Motor neuron (in vitro differentiated cells): Measurements from ENCODE around the gene NT5C. TPM values are rescaled to one million over a fixed set of nuclear protein-coding genes. Genes with fewer than 3 reads are reported as not detected.

Source experiments
- ATAC-seq, 8 experiments: fragments of 200-7000 bp; cut with Tn5 transposase; replicated peaks in 6 of 8; 2 replicates each; pipeline ENCODE4 v1.8.0; 2021; ENCODE audit warnings: mild to moderate bottlenecking in 8 of 8, moderate library complexity in 8 of 8
- H3K27ac ChIP-seq, 2 donors: fragments of 250-450 bp; sonication (Bioruptor Pico); 2 replicates each; pipeline ENCODE4 v1.9.0; 2021; ENCODE audit warnings: antibody characterized with exemption in 2 of 2, mild to moderate bottlenecking in 2 of 2, moderate library complexity in 1 of 2
- H3K4me1 ChIP-seq, 2 donors: fragments of 250-450 bp; sonication (Bioruptor Pico); replicated peaks in 1 of 2; 2 replicates each; pipeline ENCODE4 v1.6.1; 2021; ENCODE audit warnings: antibody characterized with exemption in 2 of 2, mild to moderate bottlenecking in 2 of 2, moderate library complexity in 1 of 2
- H3K4me3 ChIP-seq, 5 donors: fragments of 250-450 bp; sonication (Bioruptor Pico); 2 replicates each; pipeline ENCODE4 v1.9.0; 2021; ENCODE audit warnings: antibody characterized with exemption in 5 of 5, mild to moderate bottlenecking in 5 of 5, moderate library complexity in 4 of 5
- WGBS, 10 experiments: fragments of 450-650 bp; shearing (Covaris generic); methylation state at CpG; one replicate each; pipeline ENCODE4 v1.0.0; 2022; 5-methylcytosine and 5-hydroxymethylcytosine counted together
- in situ Hi-C, 9 experiments: fragments of 400-800 bp; cut with MboI; loops; one replicate each; pipeline ENCODE4 v1.15.0; 2021; ENCODE audit warnings: low sequenced_read_pairs in 9 of 9, low pct_unique_long_range_greater_than_20kb in 2 of 9; ENCODE audit not compliant: unreplicated experiment in 9 of 9
- total RNA-seq, 8 experiments: library from RNA; unstranded; fragments of 300-600 nt; gene quantifications; 2 replicates each; pipeline versions ENCODE4 v1.2.3 to v1.2.4, GENCODE V29; 2022

The NT5C gene
- total RNA-seq, 8 experiments from 2014 or later = 30.0 to 86.8 (median 41.9) TPM

GRCh38 chr17:75125984-75126383, 5.6 kb downstream of the NT5C start:
- no peak for ATAC-seq
- in situ Hi-C loops = no loop called here
- Histone ChIP-seq H3K27ac (no peak overlapping the region), H3K4me1 (peaks cover 6 to 8% of the 10 kb centered on the region in 2 donors), H3K4me3 (no peak overlapping the region)
- WGBS, 10 experiments = 74 to 80% methylated on average over 2 of the region's 3 CpGs; no CpG with 5 or more reads in 8 of the 10 experiments

DNA sequence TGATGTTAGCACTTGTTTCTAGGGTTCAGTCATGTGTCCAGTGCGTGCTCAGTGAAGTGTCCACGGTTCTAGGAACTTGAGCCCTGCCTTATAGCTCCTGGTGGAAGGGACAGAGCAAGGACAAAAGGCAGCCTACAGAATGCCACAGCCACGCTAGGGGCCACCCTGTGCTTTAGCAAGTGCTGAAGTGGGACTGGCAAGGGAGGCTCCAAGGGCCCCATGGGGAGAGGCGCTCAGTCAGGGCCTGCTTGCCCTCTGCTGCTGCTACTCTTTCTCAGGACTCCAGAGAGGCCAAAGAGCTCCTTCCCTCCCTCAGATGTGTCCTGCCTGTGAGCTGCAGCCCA, 6.8 kb downstream of the NT5C start:
- peak in 1 of 8 experiments; percentile 8 for ATAC-seq
- Histone ChIP-seq H3K27ac (no peak overlapping the region), H3K4me3 (no peak overlapping the region), H3K4me1 (peaks cover 0 to under 1% of the 10 kb centered on the region in 2 donors)
- 83 to 100% (median 100%) methylated on average over 1 to 3 of the region's 4 CpGs; no CpG with 5 or more reads in 4 of the 10 experiments for WGBS, 10 experiments
- in situ Hi-C loops = no loop called here

- in situ Hi-C loops = no loop called here
- Histone ChIP-seq H3K27ac (no peak overlapping the region), H3K4me3 (no peak overlapping the region), H3K4me1 (no peaks in the 10 kb centered on the region)
- peak; percentile 38 to 95 (median 71) for ATAC-seq
- 8 to 100% (median 97%) methylated on average over 1 to 5 of the region's 19 CpGs; no CpG with 5 or more reads in 2 of the 10 experiments for WGBS, 10 experiments
These were observed 7.3 kb downstream of the NT5C start for GRCh38 chr17:75124041-75124818.

DNA sequence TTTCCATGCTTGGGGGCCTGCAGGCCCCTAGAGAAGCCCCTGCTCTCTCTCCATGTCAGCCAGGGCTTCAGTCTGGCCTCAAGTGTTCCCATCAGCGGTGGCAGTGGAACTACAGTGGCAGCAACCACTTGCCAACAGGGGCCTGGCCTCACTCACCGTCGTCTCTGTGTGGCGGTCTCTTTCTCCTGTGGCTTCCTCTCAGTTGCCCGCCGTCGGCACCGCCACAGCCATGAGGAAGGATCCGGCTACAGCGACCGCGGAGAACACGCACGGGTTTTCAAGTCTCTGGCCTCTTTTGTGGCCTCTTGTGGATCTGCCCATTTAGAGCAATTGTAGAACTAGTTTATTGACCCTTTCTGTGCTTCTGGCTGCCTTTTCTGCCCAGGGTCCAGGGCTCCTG, 13.2 kb downstream of the NT5C start:
- in situ Hi-C loops = no loop called here
- Histone ChIP-seq H3K4me3 (no peak overlapping the region), H3K4me1 (peaks cover 2 to 3% of the 10 kb centered on the region in 2 donors), H3K27ac (no peak overlapping the region)
- WGBS, 10 experiments = 87 to 100% (median 93%) methylated on average over 1 to 3 of the region's 14 CpGs; no CpG with 5 or more reads in 6 of the 10 experiments
- no peak for ATAC-seq

DNA sequence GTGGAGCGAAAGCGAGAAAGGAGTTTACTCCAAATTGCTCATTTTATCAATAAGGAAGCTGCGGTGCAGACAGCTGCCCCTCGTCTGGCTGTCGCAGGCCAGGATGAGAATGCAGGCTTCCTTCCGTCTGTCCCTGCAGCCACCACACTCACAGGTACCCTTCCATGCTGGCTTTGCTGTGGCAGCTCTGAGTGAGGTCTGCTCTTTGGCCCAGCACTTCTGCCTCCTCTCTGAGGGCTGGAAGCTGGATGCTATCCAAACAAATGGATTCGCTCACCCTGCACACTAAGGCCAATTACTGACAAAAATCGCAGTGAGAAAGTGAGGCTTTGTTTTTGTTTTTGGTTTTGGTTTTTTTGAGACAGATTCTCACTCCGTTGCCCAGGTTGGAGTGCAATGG, 14.8 kb downstream of the NT5C start:
- Histone ChIP-seq H3K4me3 (no peak overlapping the region), H3K27ac (no peak overlapping the region), H3K4me1 (peaks cover 2 to 3% of the 10 kb centered on the region in 2 donors)
- WGBS, 10 experiments = 62 to 93% (median 73%) methylated on average over 1 to 7 of the region's 9 CpGs; no CpG with 5 or more reads in 4 of the 10 experiments
- no peak for ATAC-seq
- in situ Hi-C loops = no loop called here

DNA sequence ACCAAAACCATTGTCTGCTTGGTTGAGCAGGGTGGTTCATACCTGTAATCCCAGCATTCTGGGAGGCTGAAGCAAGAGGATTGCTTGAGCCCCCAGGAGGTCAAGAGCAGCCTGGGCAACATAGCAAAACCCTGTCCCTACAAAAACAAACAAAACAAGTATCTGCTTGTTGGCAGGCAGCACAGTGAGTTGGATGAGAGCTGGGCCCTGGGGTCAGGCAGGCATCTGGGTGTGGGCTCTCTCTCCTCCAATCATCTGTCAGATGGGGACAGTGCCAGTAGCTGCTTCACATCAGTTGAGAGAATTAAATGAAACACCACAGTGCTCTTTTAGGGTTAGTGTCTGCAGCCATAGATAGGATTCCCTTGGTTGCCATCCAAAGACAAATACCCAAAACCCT, 16.0 kb downstream of the NT5C start:
- ATAC-seq = no peak
- peaks cover 3 to 8% of the 10 kb centered on the region in 2 donors for H3K4me1 ChIP-seq
- in situ Hi-C loops = no loop called here
- no peak overlapping the region for H3K4me3 ChIP-seq
- no peak overlapping the region for H3K27ac ChIP-seq

- peaks cover 4 to 10% of the 10 kb centered on the region in 2 donors for H3K4me1 ChIP-seq
- H3K4me3 ChIP-seq = no peak overlapping the region
- no peak for ATAC-seq
- in situ Hi-C loops = no loop called here
- WGBS, 10 experiments = 0 to 100% (median 73%) methylated on average over 2 to 17 of the region's 19 CpGs
- no peak overlapping the region for H3K27ac ChIP-seq
These were observed 16.8 kb downstream of the NT5C start for GRCh38 chr17:75114552-75115314.

DNA sequence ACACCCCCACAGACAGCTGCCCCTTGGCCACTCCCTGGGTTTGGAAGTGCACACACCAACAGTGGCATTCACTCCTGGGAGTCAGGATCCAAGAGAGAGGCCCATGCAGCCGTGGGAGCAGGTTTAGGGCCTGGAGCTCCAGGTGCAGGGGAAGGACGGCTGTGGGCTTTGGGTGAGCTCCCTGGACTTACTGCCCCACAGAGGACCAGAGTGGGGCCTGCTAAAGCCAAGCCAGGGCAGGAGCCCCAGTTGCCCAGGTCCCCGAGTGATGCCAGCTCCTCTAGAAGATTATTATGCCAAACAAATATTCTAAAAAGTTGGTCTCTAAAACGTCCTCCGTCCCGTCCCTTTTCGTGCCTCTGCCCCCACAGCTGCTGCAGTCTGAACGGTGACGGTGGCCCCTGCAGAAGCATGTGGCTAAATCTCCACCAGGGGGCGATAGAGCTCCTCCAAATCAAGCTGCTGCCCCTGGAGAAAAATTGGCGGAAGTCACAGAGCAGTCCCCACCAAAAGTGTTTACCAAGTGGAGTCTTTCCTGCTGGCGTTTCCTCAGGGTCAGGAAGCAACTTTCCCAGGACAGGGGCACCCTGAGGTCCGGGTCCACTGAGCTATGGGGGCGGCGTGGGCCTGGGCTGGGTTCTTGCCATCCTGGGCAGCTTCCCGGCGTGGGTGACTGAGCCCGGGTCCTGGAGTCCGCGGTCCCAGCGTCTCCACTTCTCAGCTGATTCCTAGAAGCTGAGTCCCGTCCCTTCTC, 17.6 kb downstream of the NT5C start:
- no peak overlapping the region for H3K27ac ChIP-seq
- in situ Hi-C loops = no loop called here
- peak overlapping the region in 2 of 5 donors; percentile 4 to 11 for H3K4me3 ChIP-seq
- H3K4me1 ChIP-seq = peaks cover 7 to 12% of the 10 kb centered on the region in 2 donors
- peak; percentile 46 to 81 (median 60) for ATAC-seq
- 0 to 20% (median 3%) methylated on average over 1 to 8 of the region's 22 CpGs; no CpG with 5 or more reads in 3 of the 10 experiments for WGBS, 10 experiments

GRCh38 chr17:75111777-75112335, 19.7 kb downstream of the NT5C start:
- WGBS, 10 experiments = 71 to 100% (median 93%) methylated on average over 2 to 7 of the region's 7 CpGs; no CpG with 5 or more reads in 1 of the 10 experiments
- in situ Hi-C loops = no loop called here
- ATAC-seq = no peak
- Histone ChIP-seq H3K4me3 (no peak overlapping the region), H3K27ac (no peak overlapping the region), H3K4me1 (peaks cover 11 to 14% of the 10 kb centered on the region in 2 donors)

DNA sequence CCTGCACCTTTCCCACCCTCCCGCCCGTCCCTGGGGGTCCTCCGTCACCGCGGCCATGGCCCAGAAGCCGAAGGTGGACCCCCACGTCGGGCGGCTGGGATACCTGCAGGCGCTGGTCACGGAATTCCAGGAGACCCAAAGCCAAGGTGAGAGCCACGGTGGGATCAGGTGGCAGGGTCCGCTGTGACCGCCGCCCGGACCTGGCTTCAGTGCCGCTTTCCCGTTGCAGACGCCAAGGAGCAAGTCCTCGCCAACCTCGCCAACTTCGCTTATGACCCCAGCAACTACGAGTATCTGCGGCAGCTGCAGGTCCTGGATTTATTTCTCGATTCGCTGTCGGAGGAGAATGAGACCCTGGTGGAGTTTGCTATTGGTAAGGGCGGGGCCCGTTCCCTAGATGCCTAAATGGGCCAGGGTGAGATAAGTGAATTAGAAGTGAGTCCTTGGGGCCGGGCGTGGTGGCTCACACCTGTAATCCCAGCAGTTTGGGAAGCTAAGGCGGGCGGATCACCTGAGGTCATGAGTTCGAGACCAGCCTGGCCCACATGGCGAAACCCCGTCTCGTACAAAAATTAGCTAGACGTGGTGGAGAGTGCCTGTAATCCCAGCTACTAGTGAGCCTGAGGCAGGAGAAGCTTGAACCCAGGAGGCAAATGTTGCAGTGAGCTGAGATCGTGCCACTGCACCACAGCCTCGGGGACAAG, 21.2 kb downstream of the NT5C start:
- ATAC-seq = peak in 3 of 8 experiments; percentile 2 to 15 (median 15)
- Histone ChIP-seq H3K4me1 (peaks cover 11 to 14% of the 10 kb centered on the region in 2 donors), H3K4me3 (peak overlapping the region; percentile 41 to 81 (median 55)), H3K27ac (peak overlapping the region in 1 of 2 donors; percentile 56)
- 28 to 80% (median 36%) methylated on average over 1 to 16 of the region's 40 CpGs; no CpG with 5 or more reads in 6 of the 10 experiments for WGBS, 10 experiments
- in situ Hi-C loops = no loop called here

DNA sequence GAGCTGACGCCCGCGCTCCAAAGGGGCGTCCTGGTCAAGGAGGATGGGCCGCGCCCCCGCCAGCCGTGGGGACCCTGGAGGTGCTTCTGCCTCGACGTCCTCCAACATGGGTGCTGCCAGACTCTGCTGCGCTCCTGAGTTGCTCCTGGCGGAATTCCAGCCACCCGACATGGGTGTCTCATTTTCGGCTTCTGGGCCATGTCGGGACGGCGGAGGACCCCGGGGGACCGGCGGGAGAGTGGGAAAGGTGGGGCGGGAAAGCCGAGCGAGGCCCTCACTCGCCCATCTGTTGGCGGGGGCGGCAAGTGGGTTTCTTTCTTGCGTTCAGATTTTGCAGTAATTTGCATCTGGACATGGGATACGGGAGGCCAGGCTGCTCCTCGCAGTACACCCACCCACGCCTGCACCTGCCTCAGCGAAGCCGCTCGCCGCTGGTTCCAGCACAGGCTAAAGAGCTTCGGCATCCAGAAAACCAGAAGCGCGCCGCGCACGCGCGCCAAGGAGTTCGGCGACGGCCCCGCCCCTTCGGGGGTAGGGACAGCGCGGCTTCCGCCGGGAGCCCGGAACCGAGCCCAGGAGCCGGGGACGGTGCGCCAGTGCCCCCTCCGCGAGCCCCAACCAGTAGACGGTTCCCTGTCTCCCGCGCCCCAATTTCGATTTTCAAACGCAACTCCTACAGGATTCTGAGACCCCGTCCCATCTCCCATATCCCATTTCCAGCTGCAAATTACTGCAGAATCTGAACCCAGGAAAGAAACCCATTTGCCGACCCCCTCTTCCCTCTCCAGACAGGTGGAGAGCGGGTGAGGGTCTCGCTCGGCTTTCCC, 21.9 kb downstream of the NT5C start, which contains the start of gene ARMC7:
Gene ARMC7 (plus strand): TSS at position 563 of the 827 bp plus-strand sequence. CDS start 320 bp downstream, outside the sequence.
- peak; percentile 66 to 92 (median 88) for ATAC-seq
- in situ Hi-C loops = no loop called here
- H3K4me3 ChIP-seq = peak within 1 kb of the TSS; percentile 41 to 81 (median 55)
- H3K27ac ChIP-seq = peak within 1 kb of the TSS; percentile 11 to 56
- peaks cover 11 to 14% of the 10 kb centered on the region in 2 donors for H3K4me1 ChIP-seq
- WGBS, 10 experiments = 0% methylated on average over 1 to 8 of the region's 68 CpGs; no CpG with 5 or more reads in 6 of the 10 experiments
